Activated CD8-positive, alpha-beta T cell treated with anti-CD3 and anti-CD28 coated beads for 36 hours (primary cell): Measurements from ENCODE around the gene SLC9A9. TPM values are rescaled to one million over a fixed set of nuclear protein-coding genes. Genes with fewer than 3 reads are reported as not detected.

Experiments
- ATAC-seq: fragments of 200-7000 bp; cut with Tn5 transposase; one replicate; pipeline ENCODE4 v1.10.0; 2021; ENCODE audit warnings: mild to moderate bottlenecking, moderate library complexity
- CTCF ChIA-PET: fragments of 350-600 bp; sonication (Branson Sonifier 250); formaldehyde crosslinking; loops from one replicate; lab custom pipeline; 2021; ENCODE audit warnings: antibody characterized with exemption; lab: Charles Lee
- POLR2A ChIA-PET: fragments of 350-600 bp; sonication (Branson Sonifier 250); formaldehyde crosslinking; loops from one replicate; lab custom pipeline; 2021; ENCODE audit warnings: antibody characterized with exemption; lab: Charles Lee
- DNase-seq: peaks from one replicate; pipeline ENCODE4 v3.0.0-alpha.2; 2020
- H3K27ac Mint-ChIP-seq: one replicate; pipeline ENCODE4 v1.8.0; 2021; ENCODE audit warnings: mild to moderate bottlenecking, mixed read lengths
- H3K27me3 Mint-ChIP-seq: one replicate; pipeline ENCODE4 v1.8.0; 2021; ENCODE audit warnings: mixed read lengths
- H3K36me3 Mint-ChIP-seq: one replicate; pipeline ENCODE4 v1.8.0; 2021; ENCODE audit warnings: low read depth, mixed read lengths
- H3K4me1 Mint-ChIP-seq: one replicate; pipeline ENCODE4 v1.8.0; 2021; ENCODE audit warnings: low read depth, mixed read lengths
- H3K4me3 Mint-ChIP-seq: one replicate; pipeline ENCODE4 v1.8.0; 2021; ENCODE audit warnings: mild to moderate bottlenecking, moderate library complexity, mixed read lengths
- H3K9me3 Mint-ChIP-seq: one replicate; pipeline ENCODE4 v1.8.0; 2021; ENCODE audit warnings: mixed read lengths
- intact Hi-C: fragments of 100-400 bp; cut with micrococcal nuclease; formaldehyde crosslinking; loops from one replicate; pipeline ENCODE4 v1.10.0; 2022
- total RNA-seq, 2 experiments: library from RNA; stranded (reverse); gene quantifications; one replicate each; pipeline ENCODE4 v1.2.3, GENCODE V29; 2021
- TF ChIP-seq, protein P1 (sequence below): fragments of 200-600 bp; IDR thresholded peaks from one replicate; pipeline ENCODE4 v1.8.0; 2022; ENCODE audit warnings: antibody characterized with exemption, mild to moderate bottlenecking

Gene SLC9A9
- total RNA-seq, 2 experiments from 2014 or later, result 1.9 to 2.2 TPM

- H3K4me3 Mint-ChIP-seq, result no peak overlapping the region
- intact Hi-C loops, result no loop called here
- H3K9me3 Mint-ChIP-seq, result peaks cover 8% of the 10 kb centered on the region
- ChIA-PET POLR2A (no interaction called here), CTCF (interaction anchor here (1.5 kb wide), 1 partner anchor 55 kb away, joined by 3 read pairs; no protein-coding TSS in a partner anchor)
- H3K4me1 Mint-ChIP-seq, result peaks cover 31% of the 10 kb centered on the region
- TF ChIP-seq, protein P1, sequence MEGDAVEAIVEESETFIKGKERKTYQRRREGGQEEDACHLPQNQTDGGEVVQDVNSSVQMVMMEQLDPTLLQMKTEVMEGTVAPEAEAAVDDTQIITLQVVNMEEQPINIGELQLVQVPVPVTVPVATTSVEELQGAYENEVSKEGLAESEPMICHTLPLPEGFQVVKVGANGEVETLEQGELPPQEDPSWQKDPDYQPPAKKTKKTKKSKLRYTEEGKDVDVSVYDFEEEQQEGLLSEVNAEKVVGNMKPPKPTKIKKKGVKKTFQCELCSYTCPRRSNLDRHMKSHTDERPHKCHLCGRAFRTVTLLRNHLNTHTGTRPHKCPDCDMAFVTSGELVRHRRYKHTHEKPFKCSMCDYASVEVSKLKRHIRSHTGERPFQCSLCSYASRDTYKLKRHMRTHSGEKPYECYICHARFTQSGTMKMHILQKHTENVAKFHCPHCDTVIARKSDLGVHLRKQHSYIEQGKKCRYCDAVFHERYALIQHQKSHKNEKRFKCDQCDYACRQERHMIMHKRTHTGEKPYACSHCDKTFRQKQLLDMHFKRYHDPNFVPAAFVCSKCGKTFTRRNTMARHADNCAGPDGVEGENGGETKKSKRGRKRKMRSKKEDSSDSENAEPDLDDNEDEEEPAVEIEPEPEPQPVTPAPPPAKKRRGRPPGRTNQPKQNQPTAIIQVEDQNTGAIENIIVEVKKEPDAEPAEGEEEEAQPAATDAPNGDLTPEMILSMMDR, result no peak
- no peak for ATAC-seq
- no peak overlapping the region for H3K27ac Mint-ChIP-seq
- no peak for DNase-seq
- H3K36me3 Mint-ChIP-seq, result peaks cover 3% of the 10 kb centered on the region
- no peaks in the 10 kb centered on the region for H3K27me3 Mint-ChIP-seq
Observed at GRCh38 chr3:143830786-143831185, 17.5 kb downstream of the SLC9A9 start.

DNA sequence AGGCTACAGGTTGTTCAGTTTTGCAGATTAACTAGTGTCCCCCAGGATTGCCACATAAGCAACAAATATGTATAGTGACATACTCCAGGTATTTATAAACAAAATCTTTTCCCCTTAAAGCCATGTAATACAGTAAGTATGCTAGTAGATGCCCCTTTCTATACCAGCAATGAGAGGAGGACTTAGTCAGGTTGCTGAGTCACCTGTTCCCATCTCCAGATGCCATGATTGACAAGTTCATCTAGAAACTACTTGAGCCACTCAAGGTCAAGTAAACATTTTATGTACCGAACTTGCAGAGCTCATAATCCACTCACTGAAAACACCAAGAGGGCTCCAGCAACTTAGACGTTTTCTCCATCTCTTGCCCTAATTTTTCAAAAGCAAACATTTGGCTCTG is 18.2 kb downstream of the SLC9A9 start:
- H3K27me3 Mint-ChIP-seq, result no peaks in the 10 kb centered on the region
- intact Hi-C loops, result no loop called here
- TF ChIP-seq, protein P1, result no peak
- ChIA-PET POLR2A (no interaction called here), CTCF (interaction anchor here (1.5 kb wide), 1 partner anchor 54 kb away, joined by 3 read pairs; no protein-coding TSS in a partner anchor)
- no peak overlapping the region for H3K27ac Mint-ChIP-seq
- H3K4me3 Mint-ChIP-seq, result no peak overlapping the region
- H3K4me1 Mint-ChIP-seq, result peaks cover 37% of the 10 kb centered on the region
- ATAC-seq (no peak), DNase-seq (no peak)
- H3K9me3 Mint-ChIP-seq, result peaks cover 10% of the 10 kb centered on the region
- peaks cover 3% of the 10 kb centered on the region for H3K36me3 Mint-ChIP-seq

DNA sequence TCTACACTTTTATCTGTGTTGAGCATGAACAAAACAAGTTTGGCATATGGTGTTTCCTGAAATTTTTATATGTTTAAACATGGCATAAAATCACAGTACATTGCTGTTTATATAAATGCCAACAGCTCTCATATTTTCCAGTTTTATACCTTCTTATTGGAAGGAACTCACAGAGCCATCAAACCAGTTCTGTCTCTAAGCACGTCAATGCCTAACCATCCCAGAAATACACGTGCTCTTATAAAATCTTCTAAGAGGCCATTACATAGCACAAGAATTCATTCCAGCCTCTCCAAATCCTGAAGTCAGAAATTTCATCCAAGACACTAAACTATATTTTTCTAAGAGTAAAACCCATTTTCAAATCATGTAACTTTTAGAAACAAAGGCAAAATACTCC is 20.8 kb downstream of the SLC9A9 start:
- POLR2A ChIA-PET, result no interaction called here
- Mint-ChIP-seq H3K36me3 (peaks cover 3% of the 10 kb centered on the region), H3K27ac (no peak overlapping the region), H3K4me1 (peaks cover 37% of the 10 kb centered on the region), H3K9me3 (peaks cover 10% of the 10 kb centered on the region), H3K4me3 (no peak overlapping the region), H3K27me3 (no peaks in the 10 kb centered on the region)
- intact Hi-C loops, result no loop called here
- TF ChIP-seq, protein P1, result no peak
- no peak for DNase-seq
- ATAC-seq, result no peak
- CTCF ChIA-PET, result no interaction called here

DNA sequence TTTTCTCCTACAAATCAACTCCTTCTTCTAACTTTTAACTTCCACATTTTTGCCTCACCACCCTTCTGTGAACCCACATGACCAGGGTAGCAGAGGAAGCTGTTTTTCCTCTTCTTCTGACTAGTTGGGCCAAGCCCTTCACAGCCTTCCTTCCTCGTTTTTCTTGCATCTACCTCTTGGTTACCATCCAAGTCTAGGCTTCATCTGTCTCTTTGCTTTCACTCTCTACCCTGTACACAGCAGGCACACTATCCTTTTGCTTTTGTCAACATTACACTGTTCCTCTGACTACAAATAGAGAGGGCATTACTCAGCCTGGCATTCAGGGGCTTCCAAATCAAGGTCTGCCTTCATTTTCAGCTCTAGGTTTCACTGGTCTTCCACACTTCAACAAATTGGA is 22.0 kb downstream of the SLC9A9 start:
- intact Hi-C loops, result no loop called here
- Mint-ChIP-seq H3K27ac (peak overlapping the region; percentile 26), H3K36me3 (peaks cover 3% of the 10 kb centered on the region), H3K4me3 (no peak overlapping the region), H3K27me3 (no peaks in the 10 kb centered on the region), H3K9me3 (peaks cover 10% of the 10 kb centered on the region), H3K4me1 (peaks cover 28% of the 10 kb centered on the region)
- ChIA-PET POLR2A (interaction anchor here (0.7 kb wide), 1 partner anchor 146 kb away, joined by 4 read pairs; no protein-coding TSS in a partner anchor), CTCF (no interaction called here)
- DNase-seq (no peak), ATAC-seq (no peak)
- TF ChIP-seq, protein P1, result no peak

DNA sequence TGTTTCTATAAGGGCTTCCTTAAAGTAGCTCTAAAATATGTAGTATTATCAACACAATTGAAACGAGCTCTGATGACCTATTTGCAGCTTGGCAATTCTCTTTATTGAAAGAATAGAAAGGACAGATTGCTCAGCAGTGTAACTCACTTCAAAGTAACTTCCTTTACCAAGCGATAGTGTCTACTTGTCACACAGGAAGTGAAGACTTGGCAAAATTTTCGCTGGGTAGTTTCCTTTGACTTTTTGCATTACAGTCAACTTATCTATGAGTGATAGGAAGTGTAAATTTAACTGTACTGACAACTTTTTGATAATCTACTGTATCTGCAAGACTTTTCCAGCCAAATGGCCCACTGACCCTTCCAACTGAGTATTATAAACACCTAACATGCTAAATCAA is 22.8 kb downstream of the SLC9A9 start:
- intact Hi-C loops, result no loop called here
- no peak overlapping the region for H3K4me3 Mint-ChIP-seq

More for the DNA sequence above, 22.8 kb downstream of the SLC9A9 start:
- peaks cover 22% of the 10 kb centered on the region for H3K4me1 Mint-ChIP-seq
- TF ChIP-seq, protein P1, result no peak
- ChIA-PET POLR2A (interaction anchor here (0.6 kb wide), 1 partner anchor 73 kb away, joined by 3 read pairs; no protein-coding TSS in a partner anchor), CTCF (interaction anchor here (0.8 kb wide), 1 partner anchor 61 kb away, joined by 3 read pairs; no protein-coding TSS in a partner anchor)
- peak; percentile 25 for DNase-seq
- H3K9me3 Mint-ChIP-seq, result peaks cover 10% of the 10 kb centered on the region
- peaks cover 3% of the 10 kb centered on the region for H3K36me3 Mint-ChIP-seq
- ATAC-seq, result peak; percentile 96
- H3K27me3 Mint-ChIP-seq, result no peaks in the 10 kb centered on the region
- H3K27ac Mint-ChIP-seq, result peak overlapping the region; percentile 66
